Upper lobe of left lung (tissue), 4 donors: ENCODE results near the gene AP1S2.

Experiments used
- POLR2A ChIP-seq, 4 donors: fragments of 450-650 bp; IDR thresholded peaks; one replicate each; pipeline ENCODE4 v1.5.1; 2016 to 2017; ENCODE audit warnings: antibody characterized with exemption in 4 of 4, mild to moderate bottlenecking in 2 of 4
- POLR2AphosphoS5 ChIP-seq, 2 donors: sonication (generic); formaldehyde crosslinking; IDR thresholded peaks; one replicate each; pipeline ENCODE4 v1.5.1; 2017; ENCODE audit warnings: antibody characterized with exemption in 2 of 2
- TF ChIP-seq, protein P1 (sequence below), 6 experiments: fragments of 450-650 bp in 4 of 6; fragments of 200-600 bp in 2 of 6; sonication (generic) in 2 of 6; IDR thresholded peaks; one replicate each; pipeline ENCODE4 v1.5.1; 2016 to 2019; ENCODE audit warnings: antibody characterized with exemption in 6 of 6

DNA sequence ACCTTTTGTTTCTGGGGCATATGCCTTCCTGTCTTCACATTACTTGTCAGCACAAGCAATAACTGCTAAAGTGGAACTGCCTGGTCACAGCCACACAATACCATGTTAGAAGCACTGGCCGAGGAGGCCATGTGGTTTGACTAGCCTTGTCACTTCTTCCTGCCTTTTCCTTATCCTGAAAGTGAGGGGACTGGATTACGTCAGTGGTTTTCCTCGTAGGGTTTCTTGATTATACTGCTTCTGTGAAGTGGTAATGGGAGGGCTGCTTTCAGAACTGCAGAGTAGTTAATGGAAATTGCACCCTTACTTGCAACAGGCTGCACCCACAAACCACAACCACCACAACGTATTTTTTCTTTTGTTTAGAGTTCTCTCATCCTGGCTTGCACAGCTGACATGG, 37.7 kb downstream of the AP1S2 start:
- TF ChIP-seq, protein P1, sequence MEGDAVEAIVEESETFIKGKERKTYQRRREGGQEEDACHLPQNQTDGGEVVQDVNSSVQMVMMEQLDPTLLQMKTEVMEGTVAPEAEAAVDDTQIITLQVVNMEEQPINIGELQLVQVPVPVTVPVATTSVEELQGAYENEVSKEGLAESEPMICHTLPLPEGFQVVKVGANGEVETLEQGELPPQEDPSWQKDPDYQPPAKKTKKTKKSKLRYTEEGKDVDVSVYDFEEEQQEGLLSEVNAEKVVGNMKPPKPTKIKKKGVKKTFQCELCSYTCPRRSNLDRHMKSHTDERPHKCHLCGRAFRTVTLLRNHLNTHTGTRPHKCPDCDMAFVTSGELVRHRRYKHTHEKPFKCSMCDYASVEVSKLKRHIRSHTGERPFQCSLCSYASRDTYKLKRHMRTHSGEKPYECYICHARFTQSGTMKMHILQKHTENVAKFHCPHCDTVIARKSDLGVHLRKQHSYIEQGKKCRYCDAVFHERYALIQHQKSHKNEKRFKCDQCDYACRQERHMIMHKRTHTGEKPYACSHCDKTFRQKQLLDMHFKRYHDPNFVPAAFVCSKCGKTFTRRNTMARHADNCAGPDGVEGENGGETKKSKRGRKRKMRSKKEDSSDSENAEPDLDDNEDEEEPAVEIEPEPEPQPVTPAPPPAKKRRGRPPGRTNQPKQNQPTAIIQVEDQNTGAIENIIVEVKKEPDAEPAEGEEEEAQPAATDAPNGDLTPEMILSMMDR (IDR thresholded peaks at IDR 0.05): no peak
- TF ChIP-seq POLR2A (IDR thresholded peaks at IDR 0.05) (no peak), POLR2AphosphoS5 (IDR thresholded peaks at IDR 0.05) (no peak)
